HepG2 (cell line): ENCODE results near the gene LGALS7B.

Source experiments
- ADNP ChIP-seq: sonication (generic); formaldehyde crosslinking; IDR thresholded peaks from 2 replicates; pipeline ENCODE4 v1.4.0; 2020; ENCODE audit warnings: missing genetic modification reagents
- ARNTL ChIP-seq: sonication (generic); formaldehyde crosslinking; IDR thresholded peaks from 2 replicates; pipeline ENCODE4 v1.4.0; 2020; ENCODE audit warnings: mild to moderate bottlenecking, missing genetic modification reagents
- DRAP1 ChIP-seq: IDR thresholded peaks from 2 replicates; pipeline ENCODE4 v1.6.1; 2016; ENCODE audit warnings: missing genetic modification reagents, missing compliant biosample characterization
- HNRNPLL ChIP-seq: fragments of 200-400 bp; formaldehyde crosslinking; IDR thresholded peaks from 2 replicates; pipeline ENCODE4 v1.6.1; 2017; ENCODE audit warnings: mild to moderate bottlenecking, low read depth, low read length; ENCODE audit not compliant: poor library complexity, severe bottlenecking
- JUND ChIP-seq: sonication (generic); formaldehyde crosslinking; IDR thresholded peaks from 2 replicates; pipeline ENCODE4 v1.8.0; 2022; ENCODE audit warnings: mild to moderate bottlenecking, missing genetic modification reagents
- POLR2A ChIP-seq, 2 experiments: IDR thresholded peaks; 2 replicates each; pipeline ENCODE4 v1.6.1; 2011; ENCODE audit warnings: low read depth in 2 of 2, low read length in 2 of 2, mild to moderate bottlenecking in 1 of 2, moderate library complexity in 1 of 2; ENCODE audit not compliant: insufficient read depth in 1 of 2
- SMARCC2 ChIP-seq: fragments of 450-650 bp; IDR thresholded peaks from 2 replicates; pipeline ENCODE4 v1.6.1; 2017; ENCODE audit warnings: antibody characterized with exemption, mild to moderate bottlenecking
- SOX6 ChIP-seq, 2 experiments: fragments of 450-650 bp in 1 of 2; sonication (generic) in 1 of 2; formaldehyde crosslinking in 1 of 2; IDR thresholded peaks; 2 replicates each; pipeline versions ENCODE4 v1.4.0 to v1.6.1; 2017 to 2020; ENCODE audit warnings: antibody characterized with exemption in 1 of 2, mild to moderate bottlenecking in 1 of 2, missing genetic modification reagents in 1 of 2
- TRAFD1 ChIP-seq: sonication (generic); formaldehyde crosslinking; IDR thresholded peaks from 2 replicates; pipeline ENCODE4 v1.5.1; 2020; ENCODE audit warnings: missing genetic modification reagents, mild to moderate bottlenecking, borderline replicate concordance
- ZFX ChIP-seq: sonication (generic); formaldehyde crosslinking; IDR thresholded peaks from 2 replicates; pipeline ENCODE4 v1.4.0; 2020; ENCODE audit warnings: mild to moderate bottlenecking, low read depth, missing genetic modification reagents, moderate library complexity
- ZFY ChIP-seq: sonication (generic); formaldehyde crosslinking; IDR thresholded peaks from 2 replicates; pipeline ENCODE4 v1.4.0; 2020; ENCODE audit warnings: missing genetic modification reagents
- TF ChIP-seq, protein P1 (sequence below): sonication (generic); formaldehyde crosslinking; IDR thresholded peaks from 2 replicates; pipeline ENCODE4 v1.5.0; 2020; ENCODE audit warnings: missing genetic modification reagents
- TF ChIP-seq, protein P2 (sequence below): sonication (generic); formaldehyde crosslinking; IDR thresholded peaks from 2 replicates; pipeline ENCODE4 v1.4.0; 2020; ENCODE audit warnings: mild to moderate bottlenecking, missing genetic modification reagents

DNA sequence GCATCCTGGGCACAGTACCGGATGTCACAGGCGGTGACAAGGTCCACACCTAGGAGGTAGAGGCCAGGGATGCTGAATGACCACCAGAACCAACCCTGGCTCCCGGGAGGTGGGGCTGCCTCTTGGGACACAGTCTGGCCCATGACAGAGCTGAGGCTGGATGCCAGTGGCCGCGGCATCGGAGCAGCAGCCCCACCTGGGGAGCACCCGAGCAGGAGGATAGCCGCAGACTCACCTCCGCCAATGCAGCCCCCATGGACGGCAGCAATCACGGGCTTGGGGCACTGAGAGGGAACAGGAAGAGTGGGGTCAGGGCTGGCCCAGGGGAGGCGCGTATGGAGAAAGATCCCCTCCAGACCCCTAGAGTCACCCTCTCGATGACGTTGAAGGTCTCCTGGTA lies 28.1 kb downstream of the LGALS7B start:
- TF ChIP-seq ZFX (CRISPR knock-in tag): no peak
- no peak for TF ChIP-seq TRAFD1 (CRISPR knock-in tag)
- TF ChIP-seq, protein P1, sequence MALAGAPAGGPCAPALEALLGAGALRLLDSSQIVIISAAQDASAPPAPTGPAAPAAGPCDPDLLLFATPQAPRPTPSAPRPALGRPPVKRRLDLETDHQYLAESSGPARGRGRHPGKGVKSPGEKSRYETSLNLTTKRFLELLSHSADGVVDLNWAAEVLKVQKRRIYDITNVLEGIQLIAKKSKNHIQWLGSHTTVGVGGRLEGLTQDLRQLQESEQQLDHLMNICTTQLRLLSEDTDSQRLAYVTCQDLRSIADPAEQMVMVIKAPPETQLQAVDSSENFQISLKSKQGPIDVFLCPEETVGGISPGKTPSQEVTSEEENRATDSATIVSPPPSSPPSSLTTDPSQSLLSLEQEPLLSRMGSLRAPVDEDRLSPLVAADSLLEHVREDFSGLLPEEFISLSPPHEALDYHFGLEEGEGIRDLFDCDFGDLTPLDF (CRISPR knock-in tag): no peak
- no peak for TF ChIP-seq DRAP1 (CRISPR knock-in tag)
- TF ChIP-seq ADNP: no peak
- no peak for TF ChIP-seq SMARCC2
- TF ChIP-seq ARNTL (CRISPR knock-in tag): no peak
- no peak for TF ChIP-seq POLR2A (IDR thresholded peaks at IDR 0.05; ENCODE audit: insufficient read depth in 1 of 2, low read depth in 2 of 2, low read length in 2 of 2)
- no peak for TF ChIP-seq JUND
- TF ChIP-seq ZFY: no peak
- TF ChIP-seq HNRNPLL: no peak
- TF ChIP-seq, protein P2, sequence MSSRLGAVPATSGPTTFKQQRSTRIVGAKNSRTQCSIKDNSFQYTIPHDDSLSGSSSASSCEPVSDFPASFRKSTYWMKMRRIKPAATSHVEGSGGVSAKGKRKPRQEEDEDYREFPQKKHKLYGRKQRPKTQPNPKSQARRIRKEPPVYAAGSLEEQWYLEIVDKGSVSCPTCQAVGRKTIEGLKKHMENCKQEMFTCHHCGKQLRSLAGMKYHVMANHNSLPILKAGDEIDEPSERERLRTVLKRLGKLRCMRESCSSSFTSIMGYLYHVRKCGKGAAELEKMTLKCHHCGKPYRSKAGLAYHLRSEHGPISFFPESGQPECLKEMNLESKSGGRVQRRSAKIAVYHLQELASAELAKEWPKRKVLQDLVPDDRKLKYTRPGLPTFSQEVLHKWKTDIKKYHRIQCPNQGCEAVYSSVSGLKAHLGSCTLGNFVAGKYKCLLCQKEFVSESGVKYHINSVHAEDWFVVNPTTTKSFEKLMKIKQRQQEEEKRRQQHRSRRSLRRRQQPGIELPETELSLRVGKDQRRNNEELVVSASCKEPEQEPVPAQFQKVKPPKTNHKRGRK: no peak
- no peak for TF ChIP-seq SOX6 (IDR thresholded peaks at IDR 0.05)
- TF ChIP-seq SOX6 (CRISPR knock-in tag; IDR thresholded peaks at IDR 0.05): no peak
